Thyroid gland (tissue), 4 donors: ENCODE results near the gene ZSCAN2. TPM values are rescaled to one million over a fixed set of nuclear protein-coding genes. Genes with fewer than 3 reads are reported as not detected.

ENCODE experiments used
- DNase-seq, 2 donors: peaks; one replicate each; pipeline ENCODE4 v3.0.0-alpha.2; 2019
- H3K27ac ChIP-seq, 3 donors: fragments of 200-600 bp; sonication (generic); 1 replicate in 2 of 3; 2 replicates in 1 of 3; pipeline ENCODE4 v1.5.1; 2016 to 2019; ENCODE audit warnings: mild to moderate bottlenecking in 1 of 3, moderate library complexity in 1 of 3
- H3K27me3 ChIP-seq: fragments of 200-600 bp; sonication (generic); one replicate; pipeline ENCODE4 v1.5.1; 2019
- H3K36me3 ChIP-seq, 2 donors: fragments of 200-600 bp; sonication (generic); one replicate each; pipeline ENCODE4 v1.5.1; 2016 to 2019
- H3K4me1 ChIP-seq, 2 donors: fragments of 200-600 bp; sonication (generic); one replicate each; pipeline ENCODE4 v1.5.1; 2017 to 2019
- H3K4me3 ChIP-seq, 3 donors: fragments of 200-600 bp; sonication (generic); replicated peaks in 1 of 3; 1 replicate in 2 of 3; 2 replicates in 1 of 3; pipeline ENCODE4 v1.5.1; 2016; ENCODE audit warnings: mild to moderate bottlenecking in 1 of 3
- H3K9me3 ChIP-seq: fragments of 200-600 bp; sonication (generic); one replicate; pipeline ENCODE4 v1.5.1; 2017
- CTCF ChIP-seq, 6 experiments: fragments of 200-600 bp in 3 of 6; fragments of 450-650 bp in 3 of 6; sonication (generic) in 3 of 6; IDR thresholded peaks; one replicate each; pipeline ENCODE4 v1.5.1; 2016 to 2019; ENCODE audit warnings: antibody characterized with exemption in 6 of 6, mild to moderate bottlenecking in 2 of 6, inconsistent platforms in 1 of 6, moderate library complexity in 1 of 6
- POLR2A ChIP-seq, 2 donors: fragments of 450-650 bp; IDR thresholded peaks; one replicate each; pipeline ENCODE4 v1.6.1; 2017; ENCODE audit warnings: antibody characterized with exemption in 2 of 2, mild to moderate bottlenecking in 2 of 2, moderate library complexity in 1 of 2
- WGBS, 2 donors: methylation state at CpG; one replicate each; pipeline ENCODE4 v1.1.5; 2017; 5-methylcytosine and 5-hydroxymethylcytosine counted together
- intact Hi-C: fragments of 100-400 bp; cut with DNase I; formaldehyde crosslinking; loops from one replicate; pipeline ENCODE4 v1.15.1; 2023
- total RNA-seq, 4 donors: library from RNA; depleted of rRNA; stranded (reverse); fragments of >200 nt; gene quantifications; one replicate each; pipeline ENCODE4 v1.2.3, GENCODE V29; 2016

ZSCAN2 gene
- total RNA-seq, 4 donors from 2014 or later = 9.1 to 22.7 (median 11.7) TPM

DNA sequence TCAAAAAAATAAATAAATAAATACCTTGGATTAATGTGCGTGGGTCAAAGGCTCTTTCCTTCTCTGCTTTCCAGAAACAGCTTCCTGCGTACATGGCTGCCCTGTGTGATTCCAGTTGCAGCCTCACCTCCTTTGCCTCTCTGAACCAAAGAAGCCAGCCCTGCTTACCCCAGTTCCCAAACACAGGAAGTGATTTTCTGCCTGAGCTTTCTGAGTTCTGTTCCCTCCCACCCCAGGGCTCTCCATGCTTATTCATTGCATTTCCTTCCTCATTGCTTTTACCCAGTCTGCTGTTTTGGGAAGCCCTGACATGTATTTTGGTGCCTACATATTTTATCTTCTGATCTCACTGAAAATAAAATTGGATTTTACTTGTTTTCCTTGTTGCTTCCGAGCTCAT lies 15.4 kb downstream of the ZSCAN2 start:
- Histone ChIP-seq H3K4me1 (peaks cover 0 to 13% of the 10 kb centered on the region in 2 donors), H3K36me3 (peaks cover 5 to 7% of the 10 kb centered on the region in 2 donors), H3K27me3 (no peaks in the 10 kb centered on the region), H3K4me3 (no peak overlapping the region), H3K27ac (no peak overlapping the region), H3K9me3 (no peaks in the 10 kb centered on the region)
- intact Hi-C loops = no loop called here
- no peak for TF ChIP-seq POLR2A (IDR thresholded peaks at IDR 0.05)
- TF ChIP-seq CTCF (IDR thresholded peaks at IDR 0.05) = no peak
- 87 to 90% methylated on average over 3 of the region's 3 CpGs for WGBS, 2 donors
- DNase-seq = no peak

DNA sequence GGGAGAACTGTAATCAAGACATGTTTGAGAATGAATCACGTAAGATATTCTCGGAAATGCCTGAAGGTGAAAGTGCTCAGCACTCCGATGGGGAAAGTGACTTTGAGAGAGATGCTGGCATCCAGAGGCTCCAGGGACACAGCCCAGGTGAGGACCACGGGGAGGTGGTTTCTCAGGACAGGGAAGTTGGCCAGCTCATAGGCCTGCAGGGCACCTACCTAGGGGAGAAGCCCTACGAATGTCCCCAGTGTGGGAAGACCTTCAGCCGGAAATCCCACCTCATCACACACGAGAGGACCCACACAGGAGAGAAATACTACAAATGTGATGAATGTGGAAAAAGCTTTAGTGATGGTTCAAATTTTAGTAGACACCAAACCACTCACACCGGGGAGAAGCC lies 19.8 kb downstream of the ZSCAN2 start:
- H3K27me3 ChIP-seq = no peaks in the 10 kb centered on the region
- intact Hi-C loops = no loop called here
- WGBS, 2 donors = 97% methylated on average over 8 of the region's 8 CpGs
- peaks cover 0 to 7% of the 10 kb centered on the region in 2 donors for H3K4me1 ChIP-seq
- no peaks in the 10 kb centered on the region for H3K9me3 ChIP-seq
- H3K4me3 ChIP-seq = no peak overlapping the region
- H3K27ac ChIP-seq = no peak overlapping the region
- no peak for TF ChIP-seq CTCF (IDR thresholded peaks at IDR 0.05)
- no peak for TF ChIP-seq POLR2A (IDR thresholded peaks at IDR 0.05)
- H3K36me3 ChIP-seq = peaks cover 12 to 13% of the 10 kb centered on the region in 2 donors
- DNase-seq = no peak

GRCh38 chr15:84621358-84621979 lies 20.7 kb downstream of the ZSCAN2 start:
- peaks cover 12 to 13% of the 10 kb centered on the region in 2 donors for H3K36me3 ChIP-seq
- no peak overlapping the region for H3K27ac ChIP-seq
- TF ChIP-seq POLR2A (IDR thresholded peaks at IDR 0.05) (no peak), CTCF (IDR thresholded peaks at IDR 0.05) (no peak)
- intact Hi-C loops = no loop called here
- no peak for DNase-seq
- no peaks in the 10 kb centered on the region for H3K27me3 ChIP-seq
- peaks cover 0 to 5% of the 10 kb centered on the region in 2 donors for H3K4me1 ChIP-seq
- 95 to 98% methylated on average over 16 to 17 of the region's 17 CpGs for WGBS, 2 donors
- no peak overlapping the region for H3K4me3 ChIP-seq
- no peaks in the 10 kb centered on the region for H3K9me3 ChIP-seq

DNA sequence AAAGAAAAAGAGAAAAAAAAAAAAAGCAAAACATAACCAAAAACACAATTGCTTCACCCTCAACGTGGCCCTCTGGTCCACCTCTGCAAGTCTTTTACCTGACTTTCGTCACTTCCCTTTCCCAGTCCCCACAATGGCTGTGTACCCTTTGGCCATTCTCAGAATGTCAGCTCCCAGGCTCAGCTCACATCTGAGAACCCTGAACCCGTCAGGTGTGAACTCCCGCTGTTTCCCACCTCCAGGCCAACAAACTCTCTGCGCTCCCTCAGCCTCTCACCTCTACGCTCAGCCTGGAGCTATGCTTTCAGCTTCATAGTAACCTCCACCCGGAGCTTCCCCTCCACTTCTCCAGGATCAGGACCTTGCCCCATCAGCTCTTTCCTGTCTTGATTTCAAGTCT lies 23.6 kb downstream of the ZSCAN2 start:
- 92 to 93% methylated on average over 6 of the region's 7 CpGs for WGBS, 2 donors
- no peak for TF ChIP-seq POLR2A (IDR thresholded peaks at IDR 0.05)
- DNase-seq = no peak
- no peaks in the 10 kb centered on the region for H3K27me3 ChIP-seq
- no peaks in the 10 kb centered on the region for H3K9me3 ChIP-seq
- no peak overlapping the region for H3K4me3 ChIP-seq
- H3K36me3 ChIP-seq = peaks cover 12 to 13% of the 10 kb centered on the region in 2 donors
- no peak overlapping the region for H3K27ac ChIP-seq
- no peaks in the 10 kb centered on the region for H3K4me1 ChIP-seq
- intact Hi-C loops = no loop called here

DNA sequence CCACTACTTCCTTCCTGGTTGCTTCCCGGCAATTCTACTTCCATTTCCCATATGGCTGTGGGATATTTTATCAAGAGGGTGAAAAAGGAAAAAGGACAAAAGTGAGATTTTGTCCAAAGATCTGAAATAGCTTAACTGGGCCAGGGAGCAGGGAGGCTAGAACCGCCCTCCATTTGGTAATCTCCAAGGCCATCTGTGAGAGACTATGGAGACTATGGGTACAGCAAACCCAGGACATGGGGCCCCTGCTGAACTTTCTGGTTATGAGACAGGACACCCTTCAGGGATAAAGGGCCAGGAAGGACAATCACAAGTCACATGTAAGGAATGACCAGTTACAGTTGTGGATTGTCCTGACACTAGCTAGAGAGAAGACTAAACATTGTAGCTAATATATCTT lies 24.3 kb downstream of the ZSCAN2 start:
- TF ChIP-seq CTCF (IDR thresholded peaks at IDR 0.05) (no peak), POLR2A (IDR thresholded peaks at IDR 0.05) (no peak)
- intact Hi-C loops = no loop called here
- 82 to 85% methylated on average over 2 of the region's 2 CpGs for WGBS, 2 donors
- Histone ChIP-seq H3K27me3 (no peaks in the 10 kb centered on the region), H3K9me3 (no peaks in the 10 kb centered on the region), H3K4me3 (no peak overlapping the region), H3K27ac (no peak overlapping the region), H3K36me3 (peaks cover 12 to 13% of the 10 kb centered on the region in 2 donors), H3K4me1 (no peaks in the 10 kb centered on the region)
- DNase-seq = no peak
